ENCODE results near the gene MYO1D.

The MYO1D gene

GRCh38 chr17:32487473-32488176, 389.3 kb downstream of the MYO1D start:
- peak overlapping the region; percentile 94 for H3K4me3 ChIP-seq (ENCODE audit: low read depth, low read length)
- TF ChIP-seq CTCF (IDR thresholded peaks at IDR 0.05; ENCODE audit: low read depth, low read length, missing control alignments), result no peak
- DNase-seq (ENCODE audit: low read depth), result no peak

GRCh38 chr17:32486701-32487472, 390.0 kb downstream of the MYO1D start, which contains the start of gene CDK5R1:
TSS of gene CDK5R1 (plus strand) at chr17:32486993. CDS start at chr17:32487621, 628 bp downstream.
- TF ChIP-seq CTCF (IDR thresholded peaks at IDR 0.05; ENCODE audit: low read depth, low read length, missing control alignments), result no peak
- H3K4me3 ChIP-seq (ENCODE audit: low read depth, low read length), result peak within 1 kb of the TSS; percentile 94
- DNase-seq (ENCODE audit: low read depth), result no peak

GRCh38 chr17:32486111-32486700, 390.7 kb downstream of the MYO1D start:
- H3K4me3 ChIP-seq (ENCODE audit: low read depth, low read length), result peak overlapping the region; percentile 94

GRCh38 chr17:32485261-32486110, 391.4 kb downstream of the MYO1D start:
- no peak for DNase-seq (ENCODE audit: low read depth)
- no peak overlapping the region for H3K4me3 ChIP-seq (ENCODE audit: low read depth, low read length)
- no peak for TF ChIP-seq CTCF (IDR thresholded peaks at IDR 0.05; ENCODE audit: low read depth, low read length, missing control alignments)

More at GRCh38 chr17:32486111-32486700, 390.7 kb downstream of the MYO1D start:
- TF ChIP-seq CTCF (IDR thresholded peaks at IDR 0.05; ENCODE audit: low read depth, low read length, missing control alignments), result no peak
- no peak for DNase-seq (ENCODE audit: low read depth)

- no peak overlapping the region for H3K4me3 ChIP-seq (ENCODE audit: low read depth, low read length)
- DNase-seq (ENCODE audit: low read depth), result no peak
- TF ChIP-seq CTCF (IDR thresholded peaks at IDR 0.05; ENCODE audit: low read depth, low read length, missing control alignments), result no peak
These were observed 392.3 kb downstream of the MYO1D start for GRCh38 chr17:32484628-32485027.

- H3K4me3 ChIP-seq (ENCODE audit: low read depth, low read length), result no peak overlapping the region
- DNase-seq (ENCODE audit: low read depth), result no peak
- no peak for TF ChIP-seq CTCF (IDR thresholded peaks at IDR 0.05; ENCODE audit: low read depth, low read length, missing control alignments)
These were observed 392.9 kb downstream of the MYO1D start for GRCh38 chr17:32484041-32484461.

Measured in GM12864 (cell line).